ENCODE measurements around the gene DLG5.

- TF ChIP-seq ZEB2 (IDR thresholded peaks at IDR 0.05) (no peak), FOXA1 (IDR thresholded peaks at IDR 0.05; ENCODE audit: borderline replicate concordance) (no peak), CTCF (IDR thresholded peaks at IDR 0.05 in 2 of 3, conservative IDR thresholded peaks at IDR 0.05 in 1 of 3; ENCODE audit: insufficient read depth in 2 of 3, low read depth in 1 of 3, low read length in 3 of 3) (no peak), ZFP36 (IDR thresholded peaks at IDR 0.05; ENCODE audit: low read depth, low read length, partially characterized antibody) (no peak)
These were observed 24.4 kb downstream of the DLG5 start for GRCh38 chr10:77902159-77902558.
